22Rv1 (cell line): Measurements from ENCODE around the gene SCAF4.
"Not testable (repeated sequence)": the region's sequence is repeated elsewhere in the genome, so short reads cannot be mapped to it uniquely, and the experiment has no call there.

Experiments used
- H3K27ac ChIP-seq: fragments of 450-650 bp; 2 replicates; pipeline ENCODE4 v1.5.1; 2017
- ZFX ChIP-seq: fragments of 450-650 bp; IDR thresholded peaks from 2 replicates; pipeline ENCODE4 v1.6.1; 2017; ENCODE audit warnings: antibody characterized with exemption, borderline replicate concordance
- TF ChIP-seq, protein P1 (sequence below): fragments of 450-650 bp; IDR thresholded peaks from 2 replicates; pipeline ENCODE4 v1.5.1; 2017; ENCODE audit warnings: mild to moderate bottlenecking

Gene SCAF4

DNA sequence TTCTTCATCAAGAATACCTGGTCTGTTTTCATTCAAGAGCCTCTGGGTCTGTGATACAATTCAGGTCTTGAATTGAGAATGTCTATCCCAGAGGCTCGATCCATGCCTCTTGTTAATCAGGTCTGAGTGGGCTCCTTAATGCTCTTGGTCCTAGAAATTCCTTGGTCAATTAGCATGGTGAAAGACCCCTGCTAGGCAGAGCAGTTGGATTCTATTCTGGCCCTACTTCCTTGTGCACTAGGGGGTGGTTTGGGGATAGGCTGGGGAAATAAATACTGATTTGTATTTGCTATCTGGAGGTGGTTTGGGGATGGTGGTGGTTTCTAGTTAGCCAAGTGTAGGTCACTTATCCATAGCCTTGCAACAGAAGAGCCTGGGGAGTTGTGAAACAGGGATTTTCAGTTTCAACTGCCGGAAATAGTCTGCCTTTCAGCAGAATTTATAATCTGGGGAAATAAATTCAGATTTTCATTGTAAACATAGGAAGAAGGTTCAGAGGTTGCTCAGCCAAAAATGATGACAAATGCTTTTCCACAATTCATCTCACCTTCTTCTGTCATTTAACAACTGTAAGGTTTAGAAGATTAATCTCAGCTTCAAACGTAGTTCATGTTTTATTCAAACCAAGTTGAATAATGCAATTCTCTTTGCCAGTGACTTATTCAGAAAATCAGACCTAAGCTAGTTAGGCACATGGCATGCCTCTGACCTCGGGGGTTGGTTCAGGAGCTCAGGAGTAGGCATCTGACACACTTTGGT is 22.2 kb upstream of the SCAF4 start:
- TF ChIP-seq ZFX = no peak
- TF ChIP-seq, protein P1, sequence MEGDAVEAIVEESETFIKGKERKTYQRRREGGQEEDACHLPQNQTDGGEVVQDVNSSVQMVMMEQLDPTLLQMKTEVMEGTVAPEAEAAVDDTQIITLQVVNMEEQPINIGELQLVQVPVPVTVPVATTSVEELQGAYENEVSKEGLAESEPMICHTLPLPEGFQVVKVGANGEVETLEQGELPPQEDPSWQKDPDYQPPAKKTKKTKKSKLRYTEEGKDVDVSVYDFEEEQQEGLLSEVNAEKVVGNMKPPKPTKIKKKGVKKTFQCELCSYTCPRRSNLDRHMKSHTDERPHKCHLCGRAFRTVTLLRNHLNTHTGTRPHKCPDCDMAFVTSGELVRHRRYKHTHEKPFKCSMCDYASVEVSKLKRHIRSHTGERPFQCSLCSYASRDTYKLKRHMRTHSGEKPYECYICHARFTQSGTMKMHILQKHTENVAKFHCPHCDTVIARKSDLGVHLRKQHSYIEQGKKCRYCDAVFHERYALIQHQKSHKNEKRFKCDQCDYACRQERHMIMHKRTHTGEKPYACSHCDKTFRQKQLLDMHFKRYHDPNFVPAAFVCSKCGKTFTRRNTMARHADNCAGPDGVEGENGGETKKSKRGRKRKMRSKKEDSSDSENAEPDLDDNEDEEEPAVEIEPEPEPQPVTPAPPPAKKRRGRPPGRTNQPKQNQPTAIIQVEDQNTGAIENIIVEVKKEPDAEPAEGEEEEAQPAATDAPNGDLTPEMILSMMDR = no peak
- no peak overlapping the region for H3K27ac ChIP-seq

DNA sequence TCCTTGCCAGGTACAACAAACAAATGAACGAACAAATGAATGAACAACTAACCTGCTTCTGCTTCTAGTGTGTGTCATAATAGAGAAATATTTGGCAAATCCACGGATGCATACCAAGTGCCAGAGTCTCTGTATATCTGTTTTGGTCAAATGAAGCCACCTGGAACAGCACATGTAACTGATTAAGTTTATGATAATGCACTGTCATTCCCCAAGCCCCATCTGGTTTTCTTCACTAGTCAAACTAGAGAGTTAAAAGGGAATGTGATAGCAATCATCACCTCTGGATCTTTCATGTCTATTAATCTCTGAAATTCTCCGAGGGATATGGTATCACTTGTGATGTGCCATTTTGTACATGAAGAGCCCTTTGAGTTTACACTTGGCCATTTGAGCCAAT is 21.0 kb upstream of the SCAF4 start:
- H3K27ac ChIP-seq = no peak overlapping the region
- TF ChIP-seq, protein P1 = no peak
- no peak for TF ChIP-seq ZFX

DNA sequence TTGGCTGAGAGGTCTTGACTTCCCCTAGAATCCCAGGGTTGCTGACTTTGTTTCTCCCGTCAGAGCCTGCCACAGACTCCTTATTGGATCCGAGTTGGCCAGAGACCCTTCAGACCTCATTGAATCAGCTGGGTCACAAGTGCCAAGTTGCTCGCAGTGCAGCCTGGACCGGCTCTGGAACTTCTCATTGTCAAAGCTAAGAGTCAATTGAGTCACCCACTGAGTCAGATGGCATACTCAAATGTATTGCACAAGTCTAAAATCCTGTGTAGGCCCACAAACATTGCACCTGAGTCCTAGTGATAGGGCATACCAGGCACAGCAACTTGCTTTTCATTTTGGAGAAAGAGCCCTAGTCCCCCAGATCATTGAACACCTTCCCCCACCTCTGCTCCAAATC is 20.4 kb upstream of the SCAF4 start:
- no peak overlapping the region for H3K27ac ChIP-seq
- no peak for TF ChIP-seq ZFX
- TF ChIP-seq, protein P1 = no peak

DNA sequence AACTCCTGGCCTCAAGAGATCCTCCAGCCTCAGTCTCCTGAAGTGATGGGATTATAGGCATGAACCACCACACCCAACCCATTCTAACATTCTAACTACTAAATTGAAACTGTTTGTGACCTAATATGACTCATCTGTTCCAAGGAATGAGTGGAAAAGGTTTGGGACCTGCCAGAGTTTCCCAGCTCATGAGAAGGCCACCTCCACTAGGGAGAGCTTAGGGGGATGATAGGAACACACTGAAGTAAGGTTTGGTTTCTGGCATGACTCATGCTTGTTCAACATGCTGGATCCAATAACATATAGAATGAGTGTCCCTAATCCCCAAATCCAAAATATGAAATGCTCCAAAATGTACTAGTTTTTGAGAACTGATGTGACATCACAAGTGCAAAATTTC is 18.9 kb upstream of the SCAF4 start:
- H3K27ac ChIP-seq = no peak overlapping the region
- TF ChIP-seq, protein P1 = no peak
- TF ChIP-seq ZFX = no peak

DNA sequence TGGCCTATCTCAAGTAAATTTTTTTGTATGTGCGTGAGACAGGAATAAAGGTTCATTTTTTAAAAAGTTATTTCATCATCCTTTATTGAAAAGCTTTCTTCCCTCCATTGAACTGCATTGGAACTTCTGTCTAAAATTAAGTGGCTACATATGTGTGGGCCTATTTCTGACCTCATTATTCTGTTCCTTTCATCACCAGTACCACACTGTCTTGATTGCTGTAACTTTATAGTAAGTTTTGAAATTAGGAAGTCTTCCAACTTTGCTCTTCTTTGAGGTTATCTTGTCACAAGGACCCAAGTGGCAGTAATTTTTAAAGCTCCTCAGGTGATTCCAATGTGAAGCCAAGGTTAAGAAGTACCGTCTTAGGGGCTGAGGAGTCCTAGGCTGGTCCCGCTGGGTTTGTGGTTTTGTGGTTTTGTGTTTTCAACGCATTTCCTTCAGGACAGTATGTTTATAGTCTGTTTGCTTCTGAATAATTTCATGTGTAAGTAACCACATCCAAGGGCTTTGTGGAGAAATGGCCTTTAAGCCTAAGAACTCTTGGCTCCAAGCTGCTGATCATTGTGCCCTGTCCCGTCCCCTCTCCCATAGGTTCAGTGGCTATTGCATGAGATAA is 12.4 kb upstream of the SCAF4 start:
- no peak overlapping the region for H3K27ac ChIP-seq
- TF ChIP-seq, protein P1 = no peak
- no peak for TF ChIP-seq ZFX

DNA sequence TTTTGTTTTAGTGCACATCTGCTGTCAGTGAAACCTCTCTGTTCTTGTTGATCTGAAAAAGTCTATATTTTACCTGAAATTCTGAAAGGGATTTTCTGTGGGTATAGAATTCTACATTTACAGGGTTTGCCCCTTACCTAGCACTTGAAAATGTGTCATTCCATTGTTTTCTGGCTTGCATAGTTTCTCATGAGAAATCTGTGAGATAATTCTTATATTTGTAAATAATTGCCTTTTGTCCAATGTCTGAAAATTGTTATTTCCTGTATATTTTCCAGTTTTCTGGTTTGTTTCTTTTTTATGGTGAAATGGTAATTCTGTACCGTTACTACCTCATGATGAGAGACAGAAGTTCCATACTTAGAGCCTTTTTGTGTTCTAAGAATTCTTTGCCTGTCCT is 11.8 kb upstream of the SCAF4 start:
- no peak for TF ChIP-seq ZFX
- TF ChIP-seq, protein P1 = no peak

DNA sequence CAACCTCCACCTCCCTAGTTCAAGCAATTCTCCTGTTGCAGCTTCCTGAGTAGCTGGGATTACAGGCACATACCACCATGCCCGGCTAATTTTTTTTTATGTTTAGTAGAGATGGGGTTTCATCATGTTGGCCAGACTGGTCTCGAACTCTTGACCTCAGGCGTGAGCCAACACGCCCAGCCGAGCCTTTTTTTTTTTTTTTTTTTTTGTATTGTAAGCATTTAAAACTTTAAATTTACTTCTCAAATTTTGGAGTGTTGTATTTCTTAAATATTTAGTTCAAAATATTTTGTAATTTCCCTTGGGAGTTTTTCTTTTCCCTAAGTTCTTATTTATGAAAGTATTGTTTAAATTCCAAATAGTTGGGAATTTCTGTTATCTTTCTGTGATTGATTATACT is 9.2 kb upstream of the SCAF4 start:
- TF ChIP-seq ZFX = no peak
- H3K27ac ChIP-seq = no peak overlapping the region

More for the DNA sequence above, 11.8 kb upstream of the SCAF4 start:
- no peak overlapping the region for H3K27ac ChIP-seq

DNA sequence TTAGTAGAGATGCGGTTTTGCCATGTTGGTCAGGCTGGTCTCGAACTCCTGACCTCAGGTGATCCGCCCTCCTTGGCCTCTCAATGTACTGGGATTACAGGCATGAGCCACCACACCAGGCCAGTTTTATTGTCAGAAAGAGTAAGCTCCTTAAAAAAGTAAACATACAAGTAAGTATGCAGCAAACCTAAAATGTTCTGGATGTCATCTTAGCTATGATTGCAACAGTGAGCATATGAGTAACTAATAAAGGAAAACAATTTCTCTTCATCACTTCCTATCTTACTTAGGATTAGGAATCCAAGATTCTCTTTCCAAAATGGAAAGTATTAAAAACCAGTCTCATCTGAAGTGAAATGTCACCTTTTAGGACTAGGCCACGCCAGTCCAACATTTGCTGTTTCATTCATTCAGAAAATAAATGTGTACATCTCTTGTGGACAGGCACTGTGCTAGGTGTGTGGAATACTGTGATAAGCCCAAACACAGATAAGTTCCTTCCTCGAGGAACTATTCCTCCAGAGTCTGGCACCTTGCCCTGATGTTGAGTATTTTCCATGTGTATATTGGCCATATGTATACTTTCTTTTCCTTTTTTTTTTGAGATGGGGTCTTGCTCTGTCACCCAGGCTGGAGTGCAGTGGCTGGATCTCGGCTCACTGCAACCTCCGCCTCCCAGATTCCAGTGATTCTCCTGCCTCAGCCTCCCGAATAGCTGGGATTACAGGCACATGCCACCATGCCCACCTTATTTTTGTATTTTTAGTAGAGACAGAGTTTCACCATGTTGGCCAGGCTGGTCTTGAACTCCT is 5.9 kb upstream of the SCAF4 start:
- not testable (repeated sequence) for H3K27ac ChIP-seq
